K562 (cell line): Measurements from ENCODE around the gene CDT1. TPM values are rescaled to one million over a fixed set of nuclear protein-coding genes. Genes with fewer than 3 reads are reported as not detected.
A peak's percentile ranks its signal among the peaks of the same experiment; 100 is the strongest.

Experiments used
- CBX5 ChIP-seq: IDR thresholded peaks from 2 replicates; pipeline ENCODE4 v1.6.1; 2014; ENCODE audit warnings: low read depth, borderline replicate concordance
- ZBTB40 ChIP-seq, 2 experiments: fragments of 450-650 bp in 1 of 2; sonication (generic) in 1 of 2; formaldehyde crosslinking in 1 of 2; IDR thresholded peaks; 2 replicates each; pipeline versions ENCODE4 v1.7.1 to v1.9.0; 2016 to 2022; ENCODE audit warnings: inconsistent platforms in 1 of 2, mild to moderate bottlenecking in 1 of 2, missing genetic modification reagents in 1 of 2
- ZNF76 ChIP-seq: fragments of 250-450 bp; sonication (Bioruptor Pico); IDR thresholded peaks from 2 replicates; pipeline ENCODE4 v1.4.0; 2020; ENCODE audit warnings: mild to moderate bottlenecking, moderate library complexity, borderline replicate concordance
- polyA plus RNA-seq, 8 experiments: library from polyadenylated mRNA; depleted of rRNA in 4 of 8; stranded (reverse) in 5 of 8; unstranded in 3 of 8; fragments of >200 nt; fragmentation: Nextera tagmentation in 2 of 8; fragmentation: Illumina TruSeq in 1 of 8; extraction: Ambion mirVana in 2 of 8; extraction: Trizol in 1 of 8; gene quantifications; 2 replicates each; pipeline versions ENCODE4 v1.2.1 to v1.2.3, GENCODE V29; 2011 to 2014; ENCODE audit warnings: inconsistent platforms in 1 of 8, missing spikeins in 1 of 8
- total RNA-seq, 7 experiments: library from RNA; depleted of rRNA in 6 of 7; stranded (reverse); fragments of >200 nt in 6 of 7; fragmentation: Illumina TruSeq in 2 of 7; extraction: Trizol in 2 of 7; gene quantifications; 2 replicates each; pipeline versions ENCODE4 v1.2.1 to v1.2.3, GENCODE V29; 2011 to 2021; ENCODE audit warnings: low replicate concordance in 1 of 7
- TF ChIP-seq, protein P1 (sequence below): sonication (generic); formaldehyde crosslinking; IDR thresholded peaks from 2 replicates; pipeline ENCODE4 v1.8.0; 2023; ENCODE audit warnings: mild to moderate bottlenecking, missing genetic modification reagents
- TF ChIP-seq, protein P2 (sequence below): sonication (generic); formaldehyde crosslinking; IDR thresholded peaks from 2 replicates; pipeline ENCODE4 v1.8.0; 2022; ENCODE audit warnings: mild to moderate bottlenecking, missing genetic modification reagents

The CDT1 gene
- total and polyA plus RNA-seq, 9 of the 15 experiments (the other 6 are each of a cell fraction or from before 2014, with no cell fraction given): 0.92 to 178 (median 14.2) TPM

GRCh38 chr16:88771294-88771772 is 32.3 kb upstream of the CDT1 start (continued):
- TF ChIP-seq, protein P1, sequence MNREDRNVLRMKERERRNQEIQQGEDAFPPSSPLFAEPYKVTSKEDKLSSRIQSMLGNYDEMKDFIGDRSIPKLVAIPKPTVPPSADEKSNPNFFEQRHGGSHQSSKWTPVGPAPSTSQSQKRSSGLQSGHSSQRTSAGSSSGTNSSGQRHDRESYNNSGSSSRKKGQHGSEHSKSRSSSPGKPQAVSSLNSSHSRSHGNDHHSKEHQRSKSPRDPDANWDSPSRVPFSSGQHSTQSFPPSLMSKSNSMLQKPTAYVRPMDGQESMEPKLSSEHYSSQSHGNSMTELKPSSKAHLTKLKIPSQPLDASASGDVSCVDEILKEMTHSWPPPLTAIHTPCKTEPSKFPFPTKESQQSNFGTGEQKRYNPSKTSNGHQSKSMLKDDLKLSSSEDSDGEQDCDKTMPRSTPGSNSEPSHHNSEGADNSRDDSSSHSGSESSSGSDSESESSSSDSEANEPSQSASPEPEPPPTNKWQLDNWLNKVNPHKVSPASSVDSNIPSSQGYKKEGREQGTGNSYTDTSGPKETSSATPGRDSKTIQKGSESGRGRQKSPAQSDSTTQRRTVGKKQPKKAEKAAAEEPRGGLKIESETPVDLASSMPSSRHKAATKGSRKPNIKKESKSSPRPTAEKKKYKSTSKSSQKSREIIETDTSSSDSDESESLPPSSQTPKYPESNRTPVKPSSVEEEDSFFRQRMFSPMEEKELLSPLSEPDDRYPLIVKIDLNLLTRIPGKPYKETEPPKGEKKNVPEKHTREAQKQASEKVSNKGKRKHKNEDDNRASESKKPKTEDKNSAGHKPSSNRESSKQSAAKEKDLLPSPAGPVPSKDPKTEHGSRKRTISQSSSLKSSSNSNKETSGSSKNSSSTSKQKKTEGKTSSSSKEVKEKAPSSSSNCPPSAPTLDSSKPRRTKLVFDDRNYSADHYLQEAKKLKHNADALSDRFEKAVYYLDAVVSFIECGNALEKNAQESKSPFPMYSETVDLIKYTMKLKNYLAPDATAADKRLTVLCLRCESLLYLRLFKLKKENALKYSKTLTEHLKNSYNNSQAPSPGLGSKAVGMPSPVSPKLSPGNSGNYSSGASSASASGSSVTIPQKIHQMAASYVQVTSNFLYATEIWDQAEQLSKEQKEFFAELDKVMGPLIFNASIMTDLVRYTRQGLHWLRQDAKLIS (CRISPR knock-in tag): 0 out of 2 replicates have a peak, but pooled peaks have one; percentile 32
- TF ChIP-seq CBX5 (no peak), ZNF76 (CRISPR knock-in tag) (no peak), ZBTB40 (IDR thresholded peaks at IDR 0.05) (peak; percentile 49; the same call in 1 of the 2 replicates), ZBTB40 (CRISPR knock-in tag; IDR thresholded peaks at IDR 0.05) (no peak)
- TF ChIP-seq, protein P2, sequence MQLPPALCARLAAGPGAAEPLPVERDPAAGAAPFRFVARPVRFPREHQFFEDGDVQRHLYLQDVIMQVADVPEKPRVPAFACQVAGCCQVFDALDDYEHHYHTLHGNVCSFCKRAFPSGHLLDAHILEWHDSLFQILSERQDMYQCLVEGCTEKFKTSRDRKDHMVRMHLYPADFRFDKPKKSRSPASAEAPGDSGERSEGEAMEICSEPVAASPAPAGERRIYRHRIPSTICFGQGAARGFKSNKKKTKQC (CRISPR knock-in tag): peak; percentile 31; the same call in 1 of the 2 replicates
